C4-2B (cell line): Measurements from ENCODE around the gene TFPI.

Source experiments
- H3K27ac ChIP-seq: fragments of 450-650 bp; 2 replicates; pipeline ENCODE4 v1.5.1; 2017
- ZFX ChIP-seq: fragments of 450-650 bp; IDR thresholded peaks from 2 replicates; pipeline ENCODE4 v1.6.1; 2017
- TF ChIP-seq, protein P1 (sequence below): fragments of 450-650 bp; conservative IDR thresholded peaks from 2 replicates; pipeline ENCODE4 v1.5.1; 2017; ENCODE audit warnings: mild to moderate bottlenecking

The TFPI gene

DNA sequence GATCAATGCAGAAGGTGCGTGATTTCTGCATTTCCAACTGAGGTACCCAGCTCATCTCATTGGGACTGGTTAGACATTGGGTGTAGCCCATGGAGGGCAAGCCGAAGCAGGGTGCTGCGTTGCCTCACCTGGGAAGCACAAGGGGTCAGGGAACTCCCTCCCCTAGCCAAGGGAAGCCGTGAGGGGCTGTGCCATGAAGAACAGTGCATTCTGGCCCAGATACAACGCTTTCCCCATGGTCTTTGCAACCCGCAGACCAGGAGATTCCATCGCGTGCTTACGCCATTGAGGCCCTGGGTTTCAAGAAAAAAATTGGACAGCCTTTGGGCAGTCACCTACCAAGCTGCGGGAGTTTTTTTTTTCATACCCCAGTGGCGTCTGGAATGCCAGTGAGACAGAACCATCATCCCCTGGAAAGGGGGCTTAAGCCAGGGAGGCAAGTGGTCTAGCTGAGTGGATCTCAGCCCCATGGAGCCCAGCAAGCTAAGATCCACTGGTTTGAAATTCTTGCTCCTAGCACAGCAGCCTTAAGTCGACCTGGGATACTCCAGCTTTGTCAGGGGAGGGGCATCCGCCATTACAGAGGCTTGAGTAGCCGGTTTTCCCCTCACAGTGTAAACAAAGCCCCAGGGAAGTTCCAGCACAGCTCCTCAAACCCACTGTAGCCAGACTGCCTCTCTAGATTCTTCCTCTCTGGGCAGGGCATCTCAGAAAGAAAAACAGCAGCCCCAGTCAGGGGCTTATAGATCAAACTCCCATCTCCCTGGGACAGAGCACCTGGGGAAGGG lies 21.7 kb downstream of the TFPI start:
- H3K27ac ChIP-seq = no peak overlapping the region
- TF ChIP-seq ZFX = no peak
- TF ChIP-seq, protein P1, sequence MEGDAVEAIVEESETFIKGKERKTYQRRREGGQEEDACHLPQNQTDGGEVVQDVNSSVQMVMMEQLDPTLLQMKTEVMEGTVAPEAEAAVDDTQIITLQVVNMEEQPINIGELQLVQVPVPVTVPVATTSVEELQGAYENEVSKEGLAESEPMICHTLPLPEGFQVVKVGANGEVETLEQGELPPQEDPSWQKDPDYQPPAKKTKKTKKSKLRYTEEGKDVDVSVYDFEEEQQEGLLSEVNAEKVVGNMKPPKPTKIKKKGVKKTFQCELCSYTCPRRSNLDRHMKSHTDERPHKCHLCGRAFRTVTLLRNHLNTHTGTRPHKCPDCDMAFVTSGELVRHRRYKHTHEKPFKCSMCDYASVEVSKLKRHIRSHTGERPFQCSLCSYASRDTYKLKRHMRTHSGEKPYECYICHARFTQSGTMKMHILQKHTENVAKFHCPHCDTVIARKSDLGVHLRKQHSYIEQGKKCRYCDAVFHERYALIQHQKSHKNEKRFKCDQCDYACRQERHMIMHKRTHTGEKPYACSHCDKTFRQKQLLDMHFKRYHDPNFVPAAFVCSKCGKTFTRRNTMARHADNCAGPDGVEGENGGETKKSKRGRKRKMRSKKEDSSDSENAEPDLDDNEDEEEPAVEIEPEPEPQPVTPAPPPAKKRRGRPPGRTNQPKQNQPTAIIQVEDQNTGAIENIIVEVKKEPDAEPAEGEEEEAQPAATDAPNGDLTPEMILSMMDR = no peak

DNA sequence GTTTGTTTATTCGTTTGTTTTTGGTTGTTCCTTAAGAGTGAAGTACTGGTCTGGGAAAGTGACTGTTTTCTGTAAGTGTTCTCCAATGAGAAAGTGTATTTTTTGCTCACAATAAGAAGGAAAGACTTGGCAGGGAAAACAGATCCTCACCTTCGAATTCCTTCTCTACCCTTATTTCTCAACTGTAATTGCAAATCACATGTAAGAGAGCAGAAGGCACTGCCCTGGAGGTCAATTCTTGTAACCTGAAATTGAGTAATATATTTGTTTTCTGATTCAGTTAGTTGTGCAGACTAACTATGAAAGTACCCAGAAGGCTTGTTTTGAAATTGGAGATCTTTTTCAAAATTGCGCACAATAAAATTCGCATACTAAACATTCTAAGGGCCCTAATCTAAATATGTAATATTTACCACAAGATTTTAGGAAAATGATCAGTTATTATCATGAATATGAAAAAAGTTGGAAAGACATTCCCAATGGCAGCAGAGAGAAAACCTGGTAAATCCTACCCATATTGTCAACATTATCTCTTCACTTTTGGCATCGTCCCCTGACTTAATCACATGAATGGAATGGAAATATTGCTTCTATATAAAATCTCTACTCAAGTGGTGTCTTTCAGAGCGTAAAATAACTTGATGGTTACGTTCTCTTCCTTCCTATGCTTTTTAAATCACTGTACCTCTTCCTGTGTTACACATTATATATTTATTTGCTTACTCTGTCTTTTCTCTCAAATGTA lies 24.1 kb downstream of the TFPI start:
- TF ChIP-seq ZFX = no peak
- TF ChIP-seq, protein P1 = no peak
- no peak overlapping the region for H3K27ac ChIP-seq

DNA sequence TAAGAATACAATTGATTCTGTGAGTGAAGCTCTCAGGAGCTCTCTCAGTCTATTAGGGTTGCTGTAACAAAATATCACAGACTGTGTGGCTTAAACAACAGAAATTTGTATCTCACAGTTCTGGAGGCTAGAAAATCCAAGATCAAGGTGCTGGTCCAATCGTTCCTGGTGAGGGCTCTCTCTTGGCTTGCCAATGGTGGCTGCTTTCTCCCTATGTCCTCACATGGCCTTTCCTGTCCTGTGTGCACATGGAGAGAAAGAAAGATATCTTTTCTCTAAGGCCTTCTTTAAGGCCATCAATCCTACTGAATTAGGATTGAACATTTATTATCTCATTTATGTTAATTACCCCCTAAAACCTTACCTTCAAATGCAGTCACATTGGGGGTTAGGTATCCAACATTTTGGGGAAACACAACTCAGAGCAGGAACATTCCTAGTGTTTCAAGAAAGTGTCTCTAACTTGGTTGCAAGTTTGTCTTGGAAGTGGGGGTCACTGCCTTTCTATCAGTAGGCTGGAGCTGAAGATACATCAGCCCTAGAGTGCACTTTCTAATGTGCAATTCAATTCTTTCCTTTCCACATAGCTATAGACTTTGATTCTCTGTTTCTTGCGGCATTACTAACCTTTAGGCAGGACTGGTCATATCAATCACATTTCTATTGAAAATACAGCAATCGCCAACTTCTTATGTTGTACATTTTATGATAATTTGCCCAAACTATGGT lies 24.8 kb downstream of the TFPI start:
- H3K27ac ChIP-seq = no peak overlapping the region

DNA sequence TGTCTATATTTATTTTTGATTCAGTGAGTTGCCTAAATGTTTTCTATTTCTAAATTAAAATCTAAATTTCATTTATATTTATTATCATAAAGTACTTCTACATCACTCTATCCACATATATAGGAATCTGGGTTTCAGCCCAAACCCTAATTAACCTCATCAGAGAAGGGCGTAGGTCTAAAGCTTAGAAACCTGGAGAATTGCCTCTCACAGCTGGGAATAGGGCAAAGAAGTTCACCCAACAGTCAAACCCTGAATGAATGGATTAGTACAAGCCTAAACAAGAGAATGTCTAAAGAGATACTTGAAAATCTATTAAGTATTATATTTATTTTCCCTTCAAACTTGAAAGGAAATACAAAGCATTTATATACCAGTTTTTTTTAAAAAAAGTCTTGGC lies 26.2 kb downstream of the TFPI start:
- no peak overlapping the region for H3K27ac ChIP-seq
- no peak for TF ChIP-seq ZFX
- TF ChIP-seq, protein P1 = no peak

More for the DNA sequence above, 24.8 kb downstream of the TFPI start:
- TF ChIP-seq, protein P1 = no peak
- TF ChIP-seq ZFX = no peak

DNA sequence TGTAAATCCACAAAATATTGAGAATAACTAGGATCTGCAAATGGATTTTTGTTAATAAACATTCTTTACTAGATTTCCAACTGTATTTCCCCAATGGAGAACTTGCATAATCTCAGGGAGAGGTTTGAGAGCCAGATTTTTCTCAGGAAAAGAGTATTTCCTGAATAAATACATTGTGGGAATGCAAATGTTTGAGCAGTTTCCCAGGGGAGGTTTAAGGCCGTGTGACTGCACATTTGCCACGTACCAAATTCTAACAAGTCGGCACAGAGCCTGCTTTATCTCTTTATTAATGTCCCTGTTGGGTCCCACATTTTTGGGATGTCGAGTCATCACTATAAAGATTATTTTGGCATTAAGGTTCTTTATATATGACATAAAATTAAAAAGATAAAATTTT lies 27.0 kb downstream of the TFPI start:
- no peak overlapping the region for H3K27ac ChIP-seq
- TF ChIP-seq, protein P1 = no peak
- TF ChIP-seq ZFX = no peak

DNA sequence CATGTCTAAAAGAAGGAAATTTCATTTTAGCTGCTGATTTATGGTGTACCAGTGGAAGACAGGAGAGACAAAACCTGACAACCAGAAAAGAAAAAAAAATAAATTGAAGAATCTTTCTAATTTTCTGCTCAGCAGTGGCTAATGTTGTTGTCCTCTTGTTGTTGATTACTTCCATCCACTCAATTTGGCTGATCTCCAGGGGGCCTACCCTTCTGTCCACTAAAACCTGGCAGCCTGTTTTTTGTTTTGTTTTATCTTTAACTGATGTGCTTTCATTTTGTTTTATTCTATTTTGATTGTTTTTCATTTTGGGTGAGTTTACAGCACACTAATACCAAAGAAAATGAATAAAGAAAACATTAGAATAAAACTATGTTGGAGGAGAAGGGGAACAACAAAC lies 27.4 kb downstream of the TFPI start:
- TF ChIP-seq, protein P1 = no peak
- no peak for TF ChIP-seq ZFX

More for the DNA sequence above, 27.4 kb downstream of the TFPI start:
- no peak overlapping the region for H3K27ac ChIP-seq
